Astrocyte of the spinal cord (primary cell): ENCODE data around the gene CST4.

ENCODE experiments used
- DNase-seq: peaks from one replicate; pipeline ENCODE4 v3.0.0; 2011; ENCODE audit warnings: low read depth, low spot score
- H3K4me3 ChIP-seq: 2 replicates; pipeline ENCODE4 v1.5.1; 2011; ENCODE audit warnings: low read depth, mild to moderate bottlenecking, low read length, moderate library complexity
- CTCF ChIP-seq: IDR thresholded peaks from 2 replicates; pipeline ENCODE4 v1.5.1; 2012; ENCODE audit warnings: low read depth, mild to moderate bottlenecking, low read length, inconsistent platforms
- in situ Hi-C: cut with HindIII; loops from 2 replicates; pipeline ENCODE4 v1.10.0; 2017; ENCODE audit warnings: low sequenced_read_pairs

CST4 gene

DNA sequence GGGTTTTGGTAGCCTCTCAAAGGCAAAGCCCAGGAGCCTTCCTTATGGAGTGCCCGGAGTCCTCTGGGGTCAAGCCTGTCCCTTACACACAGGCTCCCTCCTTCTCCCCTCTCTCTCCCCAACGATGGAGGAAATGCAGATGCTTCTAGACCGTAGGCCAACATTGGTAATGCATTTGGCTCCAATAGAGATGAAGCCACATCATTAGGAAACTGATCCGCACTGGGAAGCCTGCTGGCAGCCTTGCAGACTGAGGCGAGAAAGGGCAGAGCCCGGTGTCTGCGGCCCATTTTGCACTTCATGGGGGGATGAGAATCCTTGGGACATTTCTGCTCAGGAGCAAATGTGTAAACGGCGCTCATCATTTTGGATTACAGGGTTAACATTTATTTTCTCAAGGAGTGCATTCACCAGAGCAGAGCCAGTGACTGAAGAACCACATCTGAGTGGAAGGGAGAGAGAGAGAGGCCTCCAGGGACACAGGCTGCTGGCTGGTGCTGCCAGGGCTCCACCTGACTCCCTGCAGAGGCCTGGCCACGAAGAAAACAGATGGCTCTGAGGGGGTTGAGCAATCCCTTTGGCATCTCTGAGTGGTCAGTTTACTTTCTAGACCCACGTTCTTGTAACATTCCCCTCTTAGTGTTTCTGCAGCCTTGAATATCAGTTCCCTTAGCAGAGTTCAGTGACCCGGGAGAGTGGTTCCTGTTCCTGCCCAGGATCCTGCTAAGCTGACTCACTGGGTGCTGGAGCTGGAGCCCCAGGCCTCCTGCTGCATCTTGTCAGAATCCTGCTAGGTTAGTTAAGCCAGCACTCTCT, 46.7 kb downstream of the CST4 start:
- DNase-seq = peak; percentile 86
- TF ChIP-seq CTCF = no peak
- no peak overlapping the region for H3K4me3 ChIP-seq
- in situ Hi-C loops = no loop called here

DNA sequence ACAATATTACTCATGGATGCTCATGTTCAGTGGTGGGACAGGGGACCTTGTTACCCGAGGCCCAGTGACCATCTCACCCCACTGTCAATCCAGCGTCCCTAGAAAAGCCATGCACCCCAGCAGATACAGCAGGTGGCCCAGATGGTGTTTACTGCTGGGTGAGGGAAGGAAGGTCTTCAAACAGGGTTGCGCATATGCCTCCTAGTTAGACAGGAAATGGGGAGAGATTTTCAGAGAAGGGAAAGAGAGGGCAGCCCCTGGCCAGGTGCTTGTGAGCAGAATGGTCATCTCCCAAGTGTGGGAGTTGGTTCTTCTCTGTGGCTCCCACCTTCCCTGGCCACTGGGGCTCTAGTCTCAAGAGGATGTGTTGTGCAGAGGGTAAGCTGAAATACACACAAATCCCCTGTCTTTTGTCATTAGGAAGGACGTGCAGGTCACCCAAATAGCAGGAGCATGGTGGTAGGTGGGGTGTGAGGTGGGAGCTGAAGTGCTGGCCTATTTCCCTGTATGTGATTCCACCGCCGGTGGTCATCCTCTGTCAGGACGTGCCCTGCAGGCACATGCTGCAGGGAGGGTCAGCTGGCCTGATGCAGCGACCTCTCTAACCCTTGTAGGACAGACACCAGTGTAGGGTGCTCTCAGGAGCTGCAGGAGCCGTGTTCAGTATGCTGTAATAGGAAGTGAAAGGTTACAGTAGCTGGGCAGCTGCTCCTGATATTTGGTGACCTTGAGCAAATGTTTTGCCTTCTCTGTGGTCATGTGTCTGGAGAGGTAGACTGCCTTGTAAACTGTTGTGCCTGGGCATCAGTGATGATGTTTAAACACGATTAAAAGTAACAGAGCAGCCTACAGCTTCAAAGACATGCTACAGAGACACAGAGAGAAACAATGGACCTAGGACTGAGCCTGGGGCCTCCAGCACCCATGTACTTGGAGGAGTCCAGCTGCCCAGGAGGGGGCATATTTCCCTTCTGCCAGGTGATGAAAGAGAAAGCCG, 47.9 kb downstream of the CST4 start:
- no peak for DNase-seq
- no peak for TF ChIP-seq CTCF
- no peak overlapping the region for H3K4me3 ChIP-seq
- in situ Hi-C loops = no loop called here

DNA sequence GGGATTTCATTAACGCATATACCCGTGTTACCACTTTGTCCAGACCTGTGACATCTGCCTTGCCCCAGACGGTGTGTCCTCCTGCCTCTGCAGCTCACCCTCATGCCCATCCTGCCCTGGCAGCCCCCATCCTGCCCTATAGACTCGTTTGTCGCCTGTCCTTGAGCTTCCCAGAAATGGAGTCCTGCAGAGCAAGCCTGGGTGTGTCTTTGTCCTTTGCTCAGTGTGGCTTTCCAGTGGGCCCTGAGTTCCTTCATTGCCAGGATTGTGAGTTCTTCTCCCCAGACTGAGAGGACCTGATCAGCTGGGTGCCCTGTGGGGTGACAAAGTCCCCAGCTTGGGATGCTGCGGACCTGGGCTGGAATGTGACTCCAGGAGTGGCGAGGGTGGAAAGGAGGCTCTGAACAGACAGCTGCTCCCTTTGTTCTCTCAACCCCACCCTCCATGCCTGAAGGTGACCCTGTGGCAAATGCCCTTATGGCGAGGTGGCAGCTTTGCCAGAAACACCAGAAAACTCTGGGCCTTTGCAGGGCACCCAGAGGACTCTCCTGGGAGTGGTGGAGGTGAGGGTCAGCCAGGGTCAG, 48.7 kb downstream of the CST4 start:
- H3K4me3 ChIP-seq = no peak overlapping the region
- TF ChIP-seq CTCF = no peak
- in situ Hi-C loops = no loop called here
- no peak for DNase-seq

DNA sequence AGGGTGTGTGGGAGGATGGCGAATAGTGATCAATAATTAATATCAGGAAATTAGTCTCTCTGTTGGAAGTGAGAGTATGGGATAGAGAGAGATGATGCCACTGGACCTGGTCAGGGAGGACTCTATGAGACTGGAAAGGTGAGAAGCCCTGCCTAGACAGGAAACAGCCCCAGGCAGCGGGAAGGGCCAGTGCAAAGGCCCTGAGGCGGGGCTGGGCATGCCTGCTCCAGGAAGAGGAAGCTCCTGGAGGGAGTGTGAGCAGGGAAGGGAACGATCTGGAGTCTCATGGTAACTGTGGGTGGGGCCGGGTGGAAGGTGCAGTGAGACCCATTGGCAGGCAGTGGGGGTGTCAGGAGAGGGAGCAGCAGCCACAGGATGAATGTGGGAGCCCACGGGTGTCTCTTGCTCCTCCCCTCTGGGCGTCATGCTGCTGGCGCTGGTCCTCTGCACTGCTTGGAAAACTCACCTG, 49.3 kb downstream of the CST4 start:
- TF ChIP-seq CTCF = no peak
- in situ Hi-C loops = no loop called here
- no peak for DNase-seq
- no peak overlapping the region for H3K4me3 ChIP-seq

DNA sequence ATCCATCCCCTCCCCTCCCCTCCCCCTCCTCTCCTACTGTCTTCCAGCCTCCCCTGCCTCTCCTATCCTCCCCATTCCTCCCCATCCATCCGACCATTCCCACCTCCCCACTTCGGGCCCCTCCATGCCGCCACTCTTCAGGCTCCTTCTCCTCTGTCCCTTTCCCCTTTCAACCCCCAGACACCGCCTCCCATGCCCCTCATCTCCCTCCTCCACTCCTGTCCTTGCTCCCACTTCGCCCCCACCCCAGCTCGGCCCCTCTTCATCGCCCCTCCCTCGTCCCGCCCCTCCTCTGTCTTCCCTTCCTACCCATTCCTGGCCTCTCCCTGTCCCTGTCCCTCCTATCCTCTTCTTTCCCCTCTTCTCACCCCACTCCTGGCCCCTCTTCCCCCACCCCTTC, 50.5 kb downstream of the CST4 start:
- TF ChIP-seq CTCF = no peak
- no peak for DNase-seq
- in situ Hi-C loops = no loop called here
- no peak overlapping the region for H3K4me3 ChIP-seq
